Spleen (tissue), 11 donors: Measurements from ENCODE around the gene WNK2. TPM values are rescaled to one million over a fixed set of nuclear protein-coding genes. Genes with fewer than 3 reads are reported as not detected.
"Not testable (repeated sequence)": the region's sequence is repeated elsewhere in the genome, so short reads cannot be mapped to it uniquely, and the experiment has no call there.

Source experiments
- DNase-seq: peaks from one replicate; pipeline ENCODE4 v3.0.0-alpha.2; 2020
- H3K27ac ChIP-seq, 8 donors: fragments of 200-600 bp; sonication (generic) in 7 of 8; 1 replicate in 4 of 8; 2 replicates in 4 of 8; pipeline versions ENCODE4 v1.5.0 to v1.8.0; 2016 to 2021; ENCODE audit warnings: inconsistent platforms in 4 of 8, mild to moderate bottlenecking in 4 of 8, moderate library complexity in 1 of 8
- H3K27me3 ChIP-seq, 7 donors: fragments of 200-600 bp; sonication (generic) in 6 of 7; replicated peaks in 1 of 7; 1 replicate in 4 of 7; 2 replicates in 3 of 7; pipeline versions ENCODE4 v1.5.0 to v1.8.0; 2016 to 2021; ENCODE audit warnings: inconsistent platforms in 3 of 7, mild to moderate bottlenecking in 1 of 7
- H3K36me3 ChIP-seq, 6 donors: fragments of 200-600 bp; sonication (generic) in 5 of 6; 1 replicate in 4 of 6; 2 replicates in 2 of 6; pipeline versions ENCODE4 v1.5.0 to v1.8.0; 2016 to 2021; ENCODE audit warnings: inconsistent platforms in 2 of 6
- H3K4me1 ChIP-seq, 6 donors: fragments of 200-600 bp; sonication (generic) in 5 of 6; 1 replicate in 3 of 6; 2 replicates in 3 of 6; pipeline versions ENCODE4 v1.5.0 to v1.8.0; 2016 to 2021; ENCODE audit warnings: inconsistent platforms in 3 of 6
- H3K4me3 ChIP-seq, 8 donors: fragments of 200-600 bp; sonication (generic) in 7 of 8; 1 replicate in 4 of 8; 2 replicates in 4 of 8; pipeline versions ENCODE4 v1.5.0 to v1.8.0; 2016 to 2021; ENCODE audit warnings: inconsistent platforms in 4 of 8, mild to moderate bottlenecking in 4 of 8, moderate library complexity in 2 of 8
- H3K9me3 ChIP-seq, 8 donors: fragments of 200-600 bp; sonication (generic) in 7 of 8; 1 replicate in 4 of 8; 2 replicates in 4 of 8; pipeline versions ENCODE4 v1.5.0 to v1.8.0; 2016 to 2021; ENCODE audit warnings: inconsistent platforms in 4 of 8
- CTCF ChIP-seq, 11 experiments: fragments of 200-600 bp in 7 of 11; fragments of 450-650 bp in 4 of 11; sonication (generic) in 4 of 11; IDR thresholded peaks in 8 of 11; conservative IDR thresholded peaks in 3 of 11; 1 replicate in 7 of 11; 2 replicates in 4 of 11; pipeline versions ENCODE4 v1.4.0 to v1.8.0; 2016 to 2021; ENCODE audit warnings: antibody characterized with exemption in 11 of 11, inconsistent platforms in 4 of 11, mild to moderate bottlenecking in 1 of 11
- POLR2A ChIP-seq, 3 donors: fragments of 450-650 bp; IDR thresholded peaks; one replicate each; pipeline ENCODE4 v1.5.1; 2017; ENCODE audit warnings: antibody characterized with exemption in 3 of 3, mild to moderate bottlenecking in 1 of 3
- POLR2AphosphoS5 ChIP-seq, 3 donors: sonication (generic); formaldehyde crosslinking; IDR thresholded peaks; one replicate each; pipeline ENCODE4 v1.5.1; 2017; ENCODE audit warnings: antibody characterized with exemption in 3 of 3
- WGBS, 5 donors: extraction: QIAGEN DNeasy Blood & Tissue Kit in 3 of 5; methylation state at CpG; one replicate each; pipeline versions ENCODE4 v1.1.5 to v1.1.7; 2013 to 2018; 5-methylcytosine and 5-hydroxymethylcytosine counted together
- intact Hi-C: fragments of 100-400 bp; cut with DNase I; formaldehyde crosslinking; loops from one replicate; pipeline ENCODE4 v1.15.0; 2023; ENCODE audit warnings: low total_unique reads
- polyA plus RNA-seq, 3 donors: library from polyadenylated mRNA; stranded (reverse); fragments of 200-250 nt; gene quantifications; one replicate each; pipeline ENCODE4 v1.2.1, GENCODE V29; 2013
- total RNA-seq, 7 donors: library from RNA; depleted of rRNA in 3 of 7; stranded (reverse); fragments of >200 nt in 3 of 7; fragmentation: NEBNext Ultra II Directional in 4 of 7; extraction: Animal tissue kit (Norgen Biotek cat#: 25700) in 4 of 7; gene quantifications; one replicate each; pipeline versions ENCODE4 v1.1.0 to v1.2.1, GENCODE V29; 2016 to 2021
- donor health status: healthy with polysubstance abuse.
- donor health status: DM: no; HTN: no; CAD: no; lungs with moderate emphysema.
- donor health status: DM: no; HTN: no; CAD: no.
- donor health status: Bipolar disorder and iron deficiency.
- donor health status: healthy.
- donor health status: DM: no; HTN: no; CAD: no.
- donor health status: DM: yes; HTN: yes; CAD: no.

Gene WNK2
- total and polyA plus RNA-seq, 10 donors, result 1.8 to 20.0 (median 7.3) TPM

DNA sequence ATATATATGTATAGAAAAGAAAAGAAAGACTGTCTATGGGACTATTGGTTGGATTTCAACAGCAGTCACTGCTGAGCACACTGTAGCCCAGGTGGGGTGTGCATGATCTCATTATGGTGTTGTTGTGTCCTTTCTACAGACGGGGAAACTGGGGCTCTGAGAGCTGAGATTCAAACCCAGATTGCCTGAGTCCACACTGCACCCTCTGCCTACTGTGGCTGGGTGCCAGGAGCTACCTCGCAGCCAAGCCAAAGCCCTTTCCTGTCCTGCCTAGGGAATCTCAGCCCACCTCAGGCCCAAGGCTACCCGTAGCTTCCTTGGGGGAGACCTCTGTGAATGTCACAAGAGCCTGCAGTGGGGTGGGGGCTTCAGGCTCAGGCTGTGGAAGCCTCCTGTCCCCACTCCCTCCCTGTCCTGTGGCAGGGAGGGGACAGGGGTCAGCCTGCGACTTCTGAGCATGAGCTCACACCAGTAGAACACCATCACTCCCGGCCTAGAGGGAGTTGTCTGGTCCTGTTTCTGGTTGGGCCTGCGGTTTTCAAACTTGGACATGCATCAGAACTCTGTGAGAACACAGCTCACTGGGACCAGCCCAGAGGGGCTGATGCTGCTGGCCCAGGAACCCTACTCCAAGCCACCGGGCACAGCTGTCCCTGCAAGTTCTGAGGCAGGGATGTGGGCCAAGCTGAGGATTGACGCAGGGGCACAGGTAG is 42.0 kb upstream of the WNK2 start:
- TF ChIP-seq POLR2AphosphoS5 (IDR thresholded peaks at IDR 0.05) (no peak), CTCF (IDR thresholded peaks at IDR 0.05 in 8 of 11, conservative IDR thresholded peaks at IDR 0.05 in 3 of 11) (no peak), POLR2A (IDR thresholded peaks at IDR 0.05) (no peak)
- H3K4me1 ChIP-seq, result peaks cover 10 to 42% (median 34%) of the 10 kb centered on the region in 6 donors
- no peak overlapping the region for H3K27ac ChIP-seq
- WGBS, 5 donors, result 78 to 83% (median 80%) methylated on average over 4 to 8 of the region's 8 CpGs
- H3K27me3 ChIP-seq, result no peaks in the 10 kb centered on the region
- peaks cover 0 to 5% (median 1%) of the 10 kb centered on the region in 8 donors for H3K9me3 ChIP-seq
- no peak overlapping the region for H3K4me3 ChIP-seq
- intact Hi-C loops, result no loop called here
- peak; percentile 72 for DNase-seq
- no peaks in the 10 kb centered on the region for H3K36me3 ChIP-seq

- TF ChIP-seq POLR2A (IDR thresholded peaks at IDR 0.05) (no peak), POLR2AphosphoS5 (IDR thresholded peaks at IDR 0.05) (peak in 2 of 3 donors; percentile 45 to 53)
- no peaks in the 10 kb centered on the region for H3K27me3 ChIP-seq
- peaks cover 9 to 28% (median 19%) of the 10 kb centered on the region in 6 donors for H3K4me1 ChIP-seq
- 18 to 25% (median 23%) methylated on average over 11 to 15 of the region's 15 CpGs for WGBS, 5 donors
- H3K27ac ChIP-seq, result peak overlapping the region in 6 of 8 donors; percentile 2 to 73 (median 42)
- H3K36me3 ChIP-seq, result no peaks in the 10 kb centered on the region
- H3K4me3 ChIP-seq, result no peak overlapping the region
- DNase-seq, result peak; percentile 83
- intact Hi-C loops, result no loop called here
- H3K9me3 ChIP-seq, result peaks cover 0 to 6% (median 0%) of the 10 kb centered on the region in 8 donors
Measured at GRCh38 chr9:93143830-93144530, 40.0 kb upstream of the WNK2 start.

DNA sequence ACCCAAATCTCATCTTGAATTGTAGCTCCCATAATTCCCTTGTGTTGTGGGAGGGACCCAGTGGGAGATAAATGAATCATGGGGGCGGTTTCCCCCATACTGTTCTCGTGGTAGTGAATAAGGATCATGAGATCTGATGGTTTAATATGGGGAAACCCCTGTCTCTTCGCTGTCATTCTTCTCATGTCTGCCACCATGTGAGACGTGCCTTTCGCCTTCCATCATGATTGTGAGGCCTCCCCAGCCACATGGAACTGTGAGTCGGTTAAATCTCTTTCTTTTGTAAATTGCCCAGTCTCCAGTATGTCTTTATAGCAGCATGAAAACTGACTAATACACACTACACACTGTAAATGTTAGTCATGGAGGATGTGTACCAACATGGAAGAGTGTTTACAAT is 37.2 kb upstream of the WNK2 start:
- WGBS, 5 donors, result 71 to 83% (median 76%) methylated on average over 6 of the region's 6 CpGs

GRCh38 chr9:93147632-93148031 is 36.3 kb upstream of the WNK2 start:
- Histone ChIP-seq H3K4me1 (peaks cover 9 to 29% (median 19%) of the 10 kb centered on the region in 6 donors), H3K27ac (no peak overlapping the region), H3K36me3 (no peaks in the 10 kb centered on the region), H3K27me3 (no peaks in the 10 kb centered on the region), H3K4me3 (no peak overlapping the region), H3K9me3 (peaks cover 0 to 7% (median 0%) of the 10 kb centered on the region in 8 donors)
- DNase-seq, result no peak
- no peak for TF ChIP-seq POLR2A (IDR thresholded peaks at IDR 0.05)
- TF ChIP-seq POLR2AphosphoS5 (IDR thresholded peaks at IDR 0.05), result no peak
- no peak for TF ChIP-seq CTCF (IDR thresholded peaks at IDR 0.05 in 8 of 11, conservative IDR thresholded peaks at IDR 0.05 in 3 of 11)
- intact Hi-C loops, result no loop called here
- WGBS, 5 donors, result 72 to 89% (median 76%) methylated on average over 2 of the region's 2 CpGs

More for the DNA sequence above, 37.2 kb upstream of the WNK2 start:
- intact Hi-C loops, DNase-seq, H3K4me3 ChIP-seq, H3K27me3 ChIP-seq, H3K36me3 ChIP-seq, H3K9me3 ChIP-seq, H3K27ac ChIP-seq: not testable (repeated sequence)
- H3K4me1 ChIP-seq, result peaks cover 9 to 29% (median 19%) of the 10 kb centered on the region in 6 donors

DNA sequence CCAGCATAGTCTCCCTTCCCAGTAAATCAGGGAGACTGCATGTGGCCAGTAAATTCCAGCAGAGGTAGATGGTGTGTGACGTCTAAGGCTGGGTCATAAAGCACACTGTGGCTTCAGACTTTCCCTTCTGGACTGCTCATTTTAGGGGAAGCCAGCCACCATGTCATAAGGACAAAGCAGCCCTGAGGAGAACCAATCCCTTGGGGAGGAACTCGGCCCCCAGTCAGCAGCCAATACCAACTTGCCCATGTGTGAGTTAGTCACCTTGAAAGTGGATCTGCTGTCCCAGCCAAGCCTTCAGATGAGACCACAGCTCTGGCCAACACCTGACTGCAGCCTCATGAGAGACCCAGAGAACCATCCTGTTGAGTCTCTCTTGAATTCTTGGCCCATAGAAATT is 35.2 kb upstream of the WNK2 start:
- Histone ChIP-seq H3K9me3 (peaks cover 0 to 7% (median 0%) of the 10 kb centered on the region in 8 donors), H3K27ac (no peak overlapping the region), H3K4me1 (peaks cover 8 to 19% (median 11%) of the 10 kb centered on the region in 6 donors), H3K27me3 (no peaks in the 10 kb centered on the region), H3K36me3 (no peaks in the 10 kb centered on the region), H3K4me3 (no peak overlapping the region)
- intact Hi-C loops, result no loop called here
- no peak for TF ChIP-seq POLR2AphosphoS5 (IDR thresholded peaks at IDR 0.05)
- TF ChIP-seq POLR2A (IDR thresholded peaks at IDR 0.05), result no peak
- TF ChIP-seq CTCF (IDR thresholded peaks at IDR 0.05 in 8 of 11, conservative IDR thresholded peaks at IDR 0.05 in 3 of 11), result no peak
- no peak for DNase-seq
- WGBS, 5 donors, result 82 to 100% (median 86%) methylated on average over 1 to 2 of the region's 2 CpGs
